NK-92 (cell line): Measurements from ENCODE around the gene GRK4.
"Not testable (repeated sequence)": the region's sequence is repeated elsewhere in the genome, so short reads cannot be mapped to it uniquely, and the experiment has no call there.

ENCODE experiments used
- DNase-seq: peaks from one replicate; lab custom pipeline; 2025; ENCODE audit not compliant: unreplicated experiment; lab: John Stamatoyannopoulos, UW

GRK4 gene

GRCh38 chr4:3037957-3038461 lies 74.6 kb downstream of the GRK4 start:
- DNase-seq = no peak

- no peak for DNase-seq
Measured at GRCh38 chr4:3039706-3040366, 76.5 kb downstream of the GRK4 start.

GRCh38 chr4:3040452-3041191 lies 77.3 kb downstream of the GRK4 start:
- DNase-seq = no peak

- DNase-seq = no peak
Measured at GRCh38 chr4:3041192-3042142, 78.1 kb downstream of the GRK4 start.

- no peak for DNase-seq
Measured at GRCh38 chr4:3042226-3042625, 78.9 kb downstream of the GRK4 start.

- DNase-seq = no peak
Measured at GRCh38 chr4:3043282-3044020, 80.1 kb downstream of the GRK4 start.

- DNase-seq = no peak
Measured at GRCh38 chr4:3044870-3045819, 81.8 kb downstream of the GRK4 start.

- DNase-seq = no peak
Measured at GRCh38 chr4:3046162-3046561, 82.8 kb downstream of the GRK4 start.

GRCh38 chr4:3046623-3047022 lies 83.3 kb downstream of the GRK4 start:
- no peak for DNase-seq

- no peak for DNase-seq
Measured at GRCh38 chr4:3047464-3048286, 84.3 kb downstream of the GRK4 start.

- not testable (repeated sequence) for DNase-seq
Measured at GRCh38 chr4:3051141-3051897, 87.9 kb downstream of the GRK4 start.

GRCh38 chr4:3054169-3054759 lies 90.9 kb downstream of the GRK4 start:
- DNase-seq = no peak

- no peak for DNase-seq
Measured at GRCh38 chr4:3059943-3060342, 96.6 kb downstream of the GRK4 start.

- no peak for DNase-seq
Measured at GRCh38 chr4:3060946-3061345, 97.6 kb downstream of the GRK4 start.

- DNase-seq = no peak
Measured at GRCh38 chr4:3062471-3062870, 99.1 kb downstream of the GRK4 start.

GRCh38 chr4:3065551-3065950 lies 102.2 kb downstream of the GRK4 start:
- DNase-seq = no peak

GRCh38 chr4:3066836-3067400 lies 103.5 kb downstream of the GRK4 start:
- no peak for DNase-seq
